ENCODE measurements around the gene DLG2. TPM values are rescaled to one million over a fixed set of nuclear protein-coding genes. Genes with fewer than 3 reads are reported as not detected.

The DLG2 gene
- total and polyA plus RNA-seq, 2 of the 8 experiments (the other 6 are each of a cell fraction or from before 2014, with no cell fraction given): 1.7 to 14.3 TPM

- TF ChIP-seq GABPA (IDR thresholded peaks at IDR 0.05; ENCODE audit: borderline replicate concordance, insufficient read depth, low read length) (no peak), JUND (IDR thresholded peaks at IDR 0.05; ENCODE audit: low read length) (no peak), SIN3A (conservative IDR thresholded peaks at IDR 0.05 in 1 of 2, IDR thresholded peaks at IDR 0.05 in 1 of 2; ENCODE audit: low read depth in 1 of 2, low read length in 2 of 2) (no peak), BACH1 (IDR thresholded peaks at IDR 0.05; ENCODE audit: low read length) (no peak), TAF7 (optimal IDR thresholded peaks at IDR 0.05; ENCODE audit: borderline replicate concordance, low read depth, low read length) (no peak), CEBPB (IDR thresholded peaks at IDR 0.05; ENCODE audit: low read depth, low read length) (no peak), TBP (IDR thresholded peaks at IDR 0.05; ENCODE audit: low read depth, low read length) (no peak)
Observed at GRCh38 chr11:83511646-83512045, 2115.5 kb downstream of the DLG2 start (continued).
